Prostate gland (tissue), 2 donors: Measurements from ENCODE around the gene MED12L. TPM values are rescaled to one million over a fixed set of nuclear protein-coding genes. Genes with fewer than 3 reads are reported as not detected.

Experiments
- DNase-seq: peaks from one replicate; pipeline ENCODE4 v3.0.0-alpha.2; 2019; ENCODE audit warnings: low spot score
- H3K27ac ChIP-seq, 2 donors: fragments of 200-600 bp; sonication (generic); 2 replicates each; pipeline ENCODE4 v1.5.1; 2017 to 2019
- H3K27me3 ChIP-seq: fragments of 200-600 bp; sonication (generic); replicated peaks from 2 replicates; pipeline ENCODE4 v1.5.1; 2019; ENCODE audit not compliant: insufficient read depth
- H3K36me3 ChIP-seq, 2 donors: fragments of 200-600 bp; sonication (generic); 1 replicate in 1 of 2; 2 replicates in 1 of 2; pipeline versions ENCODE4 v1.5.1 to v1.8.1; 2017 to 2019
- H3K4me1 ChIP-seq: fragments of 200-600 bp; sonication (generic); replicated peaks from 2 replicates; pipeline ENCODE4 v1.5.1; 2019
- H3K4me3 ChIP-seq, 2 donors: fragments of 200-600 bp; sonication (generic); 2 replicates each; pipeline ENCODE4 v1.5.1; 2017 to 2019
- H3K9me3 ChIP-seq: fragments of 200-600 bp; sonication (generic); 2 replicates; pipeline ENCODE4 v1.5.1; 2017
- CTCF ChIP-seq, 4 experiments: fragments of 200-600 bp in 2 of 4; fragments of 450-650 bp in 2 of 4; sonication (generic) in 2 of 4; IDR thresholded peaks; 1 replicate in 3 of 4; 2 replicates in 1 of 4; pipeline ENCODE4 v1.5.1; 2016 to 2019; ENCODE audit warnings: antibody characterized with exemption in 4 of 4, mild to moderate bottlenecking in 2 of 4, moderate library complexity in 2 of 4
- POLR2A ChIP-seq: fragments of 450-650 bp; IDR thresholded peaks from one replicate; pipeline ENCODE4 v1.6.1; 2016; ENCODE audit warnings: antibody characterized with exemption, mild to moderate bottlenecking
- POLR2AphosphoS5 ChIP-seq: sonication (generic); formaldehyde crosslinking; IDR thresholded peaks from one replicate; pipeline ENCODE4 v1.6.1; 2017; ENCODE audit warnings: antibody characterized with exemption
- WGBS: methylation state at CpG from one replicate; pipeline ENCODE4 v1.1.5; 2018; 5-methylcytosine and 5-hydroxymethylcytosine counted together
- intact Hi-C: fragments of 100-400 bp; cut with DNase I; formaldehyde crosslinking; loops from one replicate; pipeline ENCODE4 v1.14.2; 2022
- total RNA-seq, 2 donors: library from RNA; depleted of rRNA; stranded (reverse); fragments of >200 nt; gene quantifications; one replicate each; pipeline ENCODE4 v1.1.0, GENCODE V29; 2016

MED12L gene
- total RNA-seq, 2 donors from 2014 or later, result 3.6 to 4.3 TPM

GRCh38 chr3:151225040-151225975 is 139.8 kb downstream of the MED12L start:
- no peaks in the 10 kb centered on the region for H3K9me3 ChIP-seq
- no peaks in the 10 kb centered on the region for H3K36me3 ChIP-seq
- H3K27me3 ChIP-seq, result no peaks in the 10 kb centered on the region
- TF ChIP-seq POLR2AphosphoS5 (no peak), CTCF (IDR thresholded peaks at IDR 0.05) (no peak), POLR2A (no peak)
- intact Hi-C loops, result no loop called here
- H3K4me3 ChIP-seq, result no peak overlapping the region
- no peak overlapping the region for H3K27ac ChIP-seq
- WGBS, result 85% methylated on average over 9 of the region's 9 CpGs
- H3K4me1 ChIP-seq, result peaks cover 2% of the 10 kb centered on the region
- DNase-seq, result no peak

DNA sequence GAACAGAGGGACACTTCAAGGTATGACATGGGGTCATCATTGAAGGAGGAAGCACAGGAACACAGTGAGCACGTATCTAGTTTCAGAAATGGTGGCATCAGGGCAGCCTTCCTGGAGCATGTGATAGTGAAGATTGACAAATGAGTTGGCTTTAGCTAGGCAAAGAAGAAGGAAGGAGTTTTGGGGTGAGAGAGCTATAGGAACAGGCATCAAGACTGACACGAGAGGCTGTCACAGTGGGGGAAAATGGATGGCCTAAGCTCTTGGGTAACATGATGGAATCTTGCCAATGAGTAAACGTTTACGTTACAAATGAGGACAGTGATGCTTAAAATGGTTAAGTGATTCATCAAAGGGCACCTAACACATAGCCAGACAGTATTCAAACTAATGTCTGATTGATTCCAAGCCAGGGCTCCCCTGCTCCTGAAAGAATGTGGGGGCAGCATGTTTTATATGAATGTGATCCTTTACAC is 140.7 kb downstream of the MED12L start:
- H3K27me3 ChIP-seq, result no peaks in the 10 kb centered on the region
- no peaks in the 10 kb centered on the region for H3K36me3 ChIP-seq
- H3K9me3 ChIP-seq, result no peaks in the 10 kb centered on the region
- no peak for DNase-seq
- TF ChIP-seq POLR2A (no peak), POLR2AphosphoS5 (no peak), CTCF (IDR thresholded peaks at IDR 0.05) (no peak)
- WGBS, result 39% methylated on average over 4 of the region's 4 CpGs
- no peak overlapping the region for H3K27ac ChIP-seq
- peaks cover 2% of the 10 kb centered on the region for H3K4me1 ChIP-seq
- H3K4me3 ChIP-seq, result no peak overlapping the region
- intact Hi-C loops, result loop anchor here (2.0 kb wide), 1 partner anchor 57 kb away; no protein-coding TSS in a partner anchor

DNA sequence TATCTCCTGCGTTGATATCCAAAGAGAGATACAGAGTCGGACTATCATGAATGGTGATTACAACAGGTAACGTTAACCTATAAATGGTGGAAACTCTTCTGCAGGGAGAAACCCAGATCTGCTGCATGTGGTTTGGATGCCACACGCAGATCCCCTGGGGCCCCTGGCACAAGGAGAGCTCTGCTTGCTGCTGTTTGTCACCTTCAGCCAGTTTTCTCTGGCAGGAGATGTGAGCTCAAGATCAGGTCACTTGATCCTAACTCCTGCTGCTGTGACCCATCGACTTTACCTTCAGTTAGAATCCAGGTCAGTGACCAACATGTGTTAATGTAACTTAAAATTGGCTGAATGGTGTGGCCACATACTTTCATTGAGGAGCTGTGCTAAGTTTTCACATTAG is 141.4 kb downstream of the MED12L start:
- 82% methylated on average over 5 of the region's 5 CpGs for WGBS
- no peaks in the 10 kb centered on the region for H3K27me3 ChIP-seq
- no peak for TF ChIP-seq POLR2A
- no peak for TF ChIP-seq CTCF (IDR thresholded peaks at IDR 0.05)
- no peak for TF ChIP-seq POLR2AphosphoS5
- no peaks in the 10 kb centered on the region for H3K9me3 ChIP-seq
- no peak overlapping the region for H3K27ac ChIP-seq
- no peak for DNase-seq
- no peaks in the 10 kb centered on the region for H3K36me3 ChIP-seq
- H3K4me3 ChIP-seq, result no peak overlapping the region
- intact Hi-C loops, result loop anchor here (2.0 kb wide), 1 partner anchor 56 kb away; no protein-coding TSS in a partner anchor
- peaks cover 2% of the 10 kb centered on the region for H3K4me1 ChIP-seq

DNA sequence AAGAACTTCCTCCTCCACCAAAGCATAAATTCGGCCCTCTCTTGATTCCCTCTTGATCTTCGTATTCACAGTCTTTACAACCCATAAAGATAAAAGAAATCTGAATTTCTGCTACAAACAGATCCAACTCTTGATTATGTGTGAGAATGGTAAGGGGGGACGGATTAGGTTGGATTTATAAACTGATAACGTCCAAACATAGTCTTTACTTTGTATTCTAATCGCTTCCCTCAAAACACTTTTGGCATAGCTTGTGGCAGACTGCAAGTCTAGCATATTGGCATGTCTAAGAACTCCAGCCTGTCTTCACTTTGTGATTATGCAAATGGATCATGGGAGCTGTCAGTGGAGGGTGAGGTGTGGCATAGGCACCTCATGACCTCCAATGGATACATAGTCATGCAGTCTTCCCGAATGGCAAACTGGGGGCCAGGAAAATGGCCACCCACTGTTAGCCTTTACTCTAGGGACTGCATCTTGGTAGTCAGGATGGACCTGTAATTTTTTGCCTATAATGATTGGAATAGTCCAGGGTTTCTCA is 141.9 kb downstream of the MED12L start:
- Histone ChIP-seq H3K4me3 (no peak overlapping the region), H3K4me1 (peaks cover 2% of the 10 kb centered on the region), H3K27ac (no peak overlapping the region), H3K9me3 (no peaks in the 10 kb centered on the region), H3K27me3 (no peaks in the 10 kb centered on the region), H3K36me3 (no peaks in the 10 kb centered on the region)
- 77% methylated on average over 6 of the region's 6 CpGs for WGBS
- intact Hi-C loops, result loop anchor here (2.0 kb wide), 1 partner anchor 55 kb away; no protein-coding TSS in a partner anchor
- no peak for DNase-seq
- TF ChIP-seq CTCF (IDR thresholded peaks at IDR 0.05), result no peak
- no peak for TF ChIP-seq POLR2A
- no peak for TF ChIP-seq POLR2AphosphoS5
